HepG2 (cell line): Measurements from ENCODE around the gene APOA1. TPM values are rescaled to one million over a fixed set of nuclear protein-coding genes. Genes with fewer than 3 reads are reported as not detected.

Source experiments
- ADNP ChIP-seq: sonication (generic); formaldehyde crosslinking; IDR thresholded peaks from 2 replicates; pipeline ENCODE4 v1.4.0; 2020; ENCODE audit warnings: missing genetic modification reagents
- CBFB ChIP-seq: sonication (generic); formaldehyde crosslinking; IDR thresholded peaks from 2 replicates; pipeline ENCODE4 v1.4.0; 2020; ENCODE audit warnings: missing genetic modification reagents
- CEBPZ ChIP-seq: IDR thresholded peaks from 2 replicates; pipeline ENCODE4 v1.6.1; 2012; ENCODE audit warnings: low read length, improper control_type of control experiment
- CERS6 ChIP-seq: sonication (generic); formaldehyde crosslinking; IDR thresholded peaks from 2 replicates; pipeline ENCODE4 v1.5.0; 2020; ENCODE audit warnings: missing genetic modification reagents
- CHD2 ChIP-seq: IDR thresholded peaks from 2 replicates; pipeline ENCODE4 v1.6.1; 2011; ENCODE audit warnings: low read depth, low read length, improper control_type of control experiment
- DNMT1 ChIP-seq: sonication (generic); formaldehyde crosslinking; IDR thresholded peaks from 2 replicates; pipeline ENCODE4 v1.5.1; 2020; ENCODE audit warnings: mild to moderate bottlenecking, missing genetic modification reagents
- GABPA ChIP-seq, 2 experiments: IDR thresholded peaks; 2 replicates each; pipeline ENCODE4 v1.6.1; 2011 to 2016; ENCODE audit warnings: low read depth in 2 of 2, low read length in 1 of 2, missing biosample characterization in 1 of 2, missing genetic modification characterization in 1 of 2
- NFKB2 ChIP-seq: sonication (generic); formaldehyde crosslinking; IDR thresholded peaks from 2 replicates; pipeline ENCODE4 v1.4.0; 2020; ENCODE audit warnings: missing genetic modification reagents, borderline replicate concordance
- NR2C2 ChIP-seq: sonication (generic); formaldehyde crosslinking; IDR thresholded peaks from 2 replicates; pipeline ENCODE4 v1.4.0; 2020; ENCODE audit warnings: missing genetic modification reagents, mild to moderate bottlenecking, moderate library complexity, borderline replicate concordance
- NR3C1 ChIP-seq: sonication (generic); formaldehyde crosslinking; IDR thresholded peaks from 2 replicates; pipeline ENCODE4 v1.4.0; 2020; ENCODE audit warnings: missing genetic modification reagents
- PHF8 ChIP-seq: sonication (generic); formaldehyde crosslinking; IDR thresholded peaks from 2 replicates; pipeline ENCODE4 v1.5.0; 2020; ENCODE audit warnings: missing genetic modification reagents
- SCMH1 ChIP-seq: sonication (generic); formaldehyde crosslinking; IDR thresholded peaks from 2 replicates; pipeline ENCODE4 v1.9.0; 2021; ENCODE audit warnings: missing genetic modification reagents, mild to moderate bottlenecking, borderline replicate concordance
- SNAPC2 ChIP-seq: sonication (generic); formaldehyde crosslinking; IDR thresholded peaks from 2 replicates; pipeline ENCODE4 v1.8.1; 2022; ENCODE audit warnings: mild to moderate bottlenecking, missing genetic modification reagents
- ZMYM3 ChIP-seq: sonication (generic); formaldehyde crosslinking; IDR thresholded peaks from 2 replicates; pipeline ENCODE4 v1.5.1; 2020; ENCODE audit warnings: mild to moderate bottlenecking, missing genetic modification reagents
- ZNF354B ChIP-seq: sonication (generic); formaldehyde crosslinking; IDR thresholded peaks from 2 replicates; pipeline ENCODE4 v1.8.0; 2022; ENCODE audit warnings: mild to moderate bottlenecking, missing genetic modification reagents
- ZNF484 ChIP-seq: sonication (generic); formaldehyde crosslinking; IDR thresholded peaks from 2 replicates; pipeline ENCODE4 v1.5.1; 2020; ENCODE audit warnings: mild to moderate bottlenecking, low read depth, missing genetic modification reagents, borderline replicate concordance
- ZNF598 ChIP-seq: sonication (generic); formaldehyde crosslinking; IDR thresholded peaks from 2 replicates; pipeline ENCODE4 v1.5.1; 2020; ENCODE audit warnings: mild to moderate bottlenecking, missing genetic modification reagents, borderline replicate concordance
- ZNF841 ChIP-seq: sonication (generic); formaldehyde crosslinking; IDR thresholded peaks from 2 replicates; pipeline ENCODE4 v1.8.1; 2023; ENCODE audit warnings: missing genetic modification reagents, borderline replicate concordance
- polyA plus RNA-seq, 8 experiments: library from polyadenylated mRNA; depleted of rRNA in 3 of 8; stranded (reverse) in 7 of 8; unstranded in 1 of 8; fragments of >200 nt; fragmentation: Illumina TruSeq in 4 of 8; extraction: Trizol in 4 of 8; gene quantifications; 2 replicates each; pipeline versions ENCODE4 v1.2.1 to v1.2.3, GENCODE V29; 2011 to 2016; ENCODE audit warnings: low read depth in 4 of 8, missing spikeins in 1 of 8, mixed read lengths in 1 of 8; ENCODE audit not compliant: insufficient read depth in 1 of 8
- total RNA-seq, 5 experiments: library from RNA; depleted of rRNA; stranded (reverse); fragments of >200 nt; fragmentation: Illumina TruSeq; extraction: Trizol; gene quantifications; 2 replicates each; pipeline ENCODE4 v1.2.3, GENCODE V29; 2016; ENCODE audit warnings: low read depth in 1 of 5
- TF ChIP-seq, protein P1 (sequence below): sonication (generic); formaldehyde crosslinking; IDR thresholded peaks from 2 replicates; pipeline ENCODE4 v1.8.1; 2022; ENCODE audit warnings: low read depth, mild to moderate bottlenecking, missing genetic modification reagents
- TF ChIP-seq, protein P2 (sequence below): sonication (generic); formaldehyde crosslinking; IDR thresholded peaks from 2 replicates; pipeline ENCODE4 v1.4.0; 2020; ENCODE audit warnings: missing genetic modification reagents

Gene APOA1
- total and polyA plus RNA-seq, 2 of the 13 experiments (the other 11 are each of a cell fraction or from before 2014, with no cell fraction given), result 1,973 to 5,485 TPM

DNA sequence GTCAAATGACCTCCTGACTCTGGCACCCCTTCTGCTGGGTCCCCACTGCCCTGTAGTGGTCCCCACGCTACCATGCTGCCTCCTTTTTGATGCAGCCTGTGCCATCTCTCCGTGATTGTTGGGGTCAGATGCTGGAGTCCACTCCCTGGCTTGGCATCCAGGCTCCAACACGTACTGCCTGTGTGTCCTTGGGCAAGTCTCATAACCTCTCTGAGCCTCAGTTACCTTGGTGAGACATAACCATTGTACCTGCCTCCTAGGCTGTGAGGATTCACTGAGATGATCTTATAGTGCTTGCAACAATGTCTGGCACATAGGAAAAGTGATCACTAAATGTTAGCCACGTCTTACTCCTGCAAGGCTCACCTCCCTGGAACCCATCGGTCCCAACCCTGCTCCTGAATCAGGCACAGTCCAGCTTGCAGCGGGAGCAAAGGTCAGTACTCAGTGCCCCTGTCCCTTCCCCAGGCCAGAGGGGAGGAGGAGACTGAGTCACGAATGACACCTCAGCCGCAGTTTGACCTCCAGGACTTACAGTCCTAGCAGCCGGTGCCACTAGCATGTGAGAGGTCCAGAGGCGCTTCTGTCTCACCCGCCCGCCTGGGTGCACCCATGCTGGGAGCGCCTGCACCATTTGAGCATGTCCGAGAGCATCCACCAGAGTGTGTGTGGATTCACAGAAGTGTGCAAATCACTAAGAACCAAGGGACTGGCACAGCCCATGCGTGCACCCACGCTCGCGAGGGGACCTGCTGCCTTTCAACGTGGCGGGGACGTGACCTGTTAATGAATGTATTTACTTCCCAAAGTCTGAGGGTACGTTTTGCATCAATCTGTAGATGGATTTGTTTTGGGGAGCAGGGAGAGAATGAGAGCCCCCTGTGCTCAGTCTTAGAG lies 11.3 kb downstream of the APOA1 start (continued):
- TF ChIP-seq ZNF841 (CRISPR knock-in tag) (no peak), CBFB (CRISPR knock-in tag) (no peak), GABPA (IDR thresholded peaks at IDR 0.05; ENCODE audit: low read depth, low read length) (no peak), GABPA (CRISPR knock-in tag; IDR thresholded peaks at IDR 0.05; ENCODE audit: low read depth) (no peak), DNMT1 (no peak), ADNP (peak; percentile 78), ZMYM3 (CRISPR knock-in tag) (peak; percentile 98), PHF8 (no peak), ZNF484 (CRISPR knock-in tag) (no peak), SNAPC2 (CRISPR knock-in tag) (0 out of 2 replicates have a peak, but pooled peaks have one; percentile 33), CEBPZ (no peak), SCMH1 (CRISPR knock-in tag) (no peak), NR3C1 (no peak), ZNF598 (CRISPR knock-in tag) (peak; percentile 32), NR2C2 (CRISPR knock-in tag) (no peak), NFKB2 (no peak; the same call in 1 of the 2 replicates), CHD2 (no peak), CERS6 (CRISPR knock-in tag) (no peak), ZNF354B (CRISPR knock-in tag) (no peak)
- TF ChIP-seq, protein P1, sequence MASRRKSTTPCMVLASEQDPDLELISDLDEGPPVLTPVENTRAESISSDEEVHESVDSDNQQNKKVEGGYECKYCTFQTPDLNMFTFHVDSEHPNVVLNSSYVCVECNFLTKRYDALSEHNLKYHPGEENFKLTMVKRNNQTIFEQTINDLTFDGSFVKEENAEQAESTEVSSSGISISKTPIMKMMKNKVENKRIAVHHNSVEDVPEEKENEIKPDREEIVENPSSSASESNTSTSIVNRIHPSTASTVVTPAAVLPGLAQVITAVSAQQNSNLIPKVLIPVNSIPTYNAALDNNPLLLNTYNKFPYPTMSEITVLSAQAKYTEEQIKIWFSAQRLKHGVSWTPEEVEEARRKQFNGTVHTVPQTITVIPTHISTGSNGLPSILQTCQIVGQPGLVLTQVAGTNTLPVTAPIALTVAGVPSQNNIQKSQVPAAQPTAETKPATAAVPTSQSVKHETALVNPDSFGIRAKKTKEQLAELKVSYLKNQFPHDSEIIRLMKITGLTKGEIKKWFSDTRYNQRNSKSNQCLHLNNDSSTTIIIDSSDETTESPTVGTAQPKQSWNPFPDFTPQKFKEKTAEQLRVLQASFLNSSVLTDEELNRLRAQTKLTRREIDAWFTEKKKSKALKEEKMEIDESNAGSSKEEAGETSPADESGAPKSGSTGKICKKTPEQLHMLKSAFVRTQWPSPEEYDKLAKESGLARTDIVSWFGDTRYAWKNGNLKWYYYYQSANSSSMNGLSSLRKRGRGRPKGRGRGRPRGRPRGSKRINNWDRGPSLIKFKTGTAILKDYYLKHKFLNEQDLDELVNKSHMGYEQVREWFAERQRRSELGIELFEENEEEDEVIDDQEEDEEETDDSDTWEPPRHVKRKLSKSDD (CRISPR knock-in tag), result no peak
- TF ChIP-seq, protein P2, sequence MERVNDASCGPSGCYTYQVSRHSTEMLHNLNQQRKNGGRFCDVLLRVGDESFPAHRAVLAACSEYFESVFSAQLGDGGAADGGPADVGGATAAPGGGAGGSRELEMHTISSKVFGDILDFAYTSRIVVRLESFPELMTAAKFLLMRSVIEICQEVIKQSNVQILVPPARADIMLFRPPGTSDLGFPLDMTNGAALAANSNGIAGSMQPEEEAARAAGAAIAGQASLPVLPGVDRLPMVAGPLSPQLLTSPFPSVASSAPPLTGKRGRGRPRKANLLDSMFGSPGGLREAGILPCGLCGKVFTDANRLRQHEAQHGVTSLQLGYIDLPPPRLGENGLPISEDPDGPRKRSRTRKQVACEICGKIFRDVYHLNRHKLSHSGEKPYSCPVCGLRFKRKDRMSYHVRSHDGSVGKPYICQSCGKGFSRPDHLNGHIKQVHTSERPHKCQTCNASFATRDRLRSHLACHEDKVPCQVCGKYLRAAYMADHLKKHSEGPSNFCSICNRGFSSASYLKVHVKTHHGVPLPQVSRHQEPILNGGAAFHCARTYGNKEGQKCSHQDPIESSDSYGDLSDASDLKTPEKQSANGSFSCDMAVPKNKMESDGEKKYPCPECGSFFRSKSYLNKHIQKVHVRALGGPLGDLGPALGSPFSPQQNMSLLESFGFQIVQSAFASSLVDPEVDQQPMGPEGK, result peak; percentile 49; the same call in 1 of the 2 replicates
